Measurements from ENCODE around the gene MLC1. TPM values are rescaled to one million over a fixed set of nuclear protein-coding genes. Genes with fewer than 3 reads are reported as not detected.

Gene MLC1
- total and polyA plus RNA-seq, 9 donors: 0.11 to 1.1 (median 0.35) TPM; not detected in 2

DNA sequence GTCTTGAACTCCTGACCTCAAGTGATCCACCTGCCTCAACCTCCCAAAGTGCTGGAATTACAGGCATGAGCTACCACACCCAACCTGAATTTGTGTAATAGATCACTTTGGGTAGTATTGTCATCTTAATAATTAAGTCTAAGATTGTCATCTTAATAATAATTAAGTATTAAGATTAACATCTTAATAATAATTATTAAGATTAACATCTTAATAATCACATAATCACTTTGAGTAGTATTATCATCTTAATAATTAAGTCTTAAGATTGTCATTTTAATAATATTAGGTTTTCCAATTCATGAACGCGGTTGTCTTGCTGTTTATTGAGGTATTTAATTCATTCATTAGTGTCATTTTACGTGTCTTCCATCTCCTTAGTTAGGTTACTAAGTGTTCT, 12.8 kb upstream of the MLC1 start:
- intact Hi-C loops (cut with DNase I): no loop called here
- WGBS, 3 donors: 87 to 93% (median 90%) methylated on average over 3 of the region's 3 CpGs
- H3K27me3 ChIP-seq: no peaks in the 10 kb centered on the region
- no peaks in the 10 kb centered on the region for H3K9me3 ChIP-seq
- H3K36me3 ChIP-seq: no peaks in the 10 kb centered on the region
- no peaks in the 10 kb centered on the region for H3K4me1 ChIP-seq (ENCODE audit: insufficient read depth)
- H3K4me3 ChIP-seq: no peak overlapping the region
- DNase-seq: no peak
- no peak overlapping the region for H3K27ac ChIP-seq
- TF ChIP-seq, protein P1, sequence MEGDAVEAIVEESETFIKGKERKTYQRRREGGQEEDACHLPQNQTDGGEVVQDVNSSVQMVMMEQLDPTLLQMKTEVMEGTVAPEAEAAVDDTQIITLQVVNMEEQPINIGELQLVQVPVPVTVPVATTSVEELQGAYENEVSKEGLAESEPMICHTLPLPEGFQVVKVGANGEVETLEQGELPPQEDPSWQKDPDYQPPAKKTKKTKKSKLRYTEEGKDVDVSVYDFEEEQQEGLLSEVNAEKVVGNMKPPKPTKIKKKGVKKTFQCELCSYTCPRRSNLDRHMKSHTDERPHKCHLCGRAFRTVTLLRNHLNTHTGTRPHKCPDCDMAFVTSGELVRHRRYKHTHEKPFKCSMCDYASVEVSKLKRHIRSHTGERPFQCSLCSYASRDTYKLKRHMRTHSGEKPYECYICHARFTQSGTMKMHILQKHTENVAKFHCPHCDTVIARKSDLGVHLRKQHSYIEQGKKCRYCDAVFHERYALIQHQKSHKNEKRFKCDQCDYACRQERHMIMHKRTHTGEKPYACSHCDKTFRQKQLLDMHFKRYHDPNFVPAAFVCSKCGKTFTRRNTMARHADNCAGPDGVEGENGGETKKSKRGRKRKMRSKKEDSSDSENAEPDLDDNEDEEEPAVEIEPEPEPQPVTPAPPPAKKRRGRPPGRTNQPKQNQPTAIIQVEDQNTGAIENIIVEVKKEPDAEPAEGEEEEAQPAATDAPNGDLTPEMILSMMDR (IDR thresholded peaks at IDR 0.05): no peak
- no peak for TF ChIP-seq EP300 (IDR thresholded peaks at IDR 0.05)

DNA sequence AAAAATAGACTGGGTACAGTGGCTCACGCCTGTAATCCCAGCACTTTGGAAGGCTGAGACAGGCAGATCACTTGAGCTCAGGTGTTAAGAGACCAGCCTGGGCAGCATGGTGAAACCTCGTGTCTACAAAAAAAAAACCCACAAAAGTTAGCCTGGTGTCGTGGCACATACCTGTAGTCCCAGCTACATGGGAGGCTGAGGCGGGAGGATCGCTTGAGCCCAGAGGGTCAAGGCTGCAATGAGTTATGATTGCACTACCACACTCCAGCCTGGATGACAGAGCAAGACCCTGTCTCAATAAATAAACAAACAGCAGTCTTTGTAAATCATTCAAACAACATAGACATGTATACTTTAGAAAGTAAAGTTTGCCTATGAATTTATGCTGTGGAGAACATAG, 7.1 kb upstream of the MLC1 start:
- intact Hi-C loops (cut with DNase I): no loop called here
- Histone ChIP-seq H3K9me3 (no peaks in the 10 kb centered on the region), H3K27ac (no peak overlapping the region), H3K4me3 (no peak overlapping the region), H3K36me3 (no peaks in the 10 kb centered on the region), H3K4me1 (ENCODE audit: insufficient read depth) (no peaks in the 10 kb centered on the region), H3K27me3 (no peaks in the 10 kb centered on the region)
- 30 to 43% (median 31%) methylated on average over 5 of the region's 5 CpGs for WGBS, 3 donors
- TF ChIP-seq POLR2A (IDR thresholded peaks at IDR 0.05) (no peak), EP300 (IDR thresholded peaks at IDR 0.05) (no peak)
- TF ChIP-seq, protein P1 (IDR thresholded peaks at IDR 0.05): no peak
- no peak for DNase-seq

DNA sequence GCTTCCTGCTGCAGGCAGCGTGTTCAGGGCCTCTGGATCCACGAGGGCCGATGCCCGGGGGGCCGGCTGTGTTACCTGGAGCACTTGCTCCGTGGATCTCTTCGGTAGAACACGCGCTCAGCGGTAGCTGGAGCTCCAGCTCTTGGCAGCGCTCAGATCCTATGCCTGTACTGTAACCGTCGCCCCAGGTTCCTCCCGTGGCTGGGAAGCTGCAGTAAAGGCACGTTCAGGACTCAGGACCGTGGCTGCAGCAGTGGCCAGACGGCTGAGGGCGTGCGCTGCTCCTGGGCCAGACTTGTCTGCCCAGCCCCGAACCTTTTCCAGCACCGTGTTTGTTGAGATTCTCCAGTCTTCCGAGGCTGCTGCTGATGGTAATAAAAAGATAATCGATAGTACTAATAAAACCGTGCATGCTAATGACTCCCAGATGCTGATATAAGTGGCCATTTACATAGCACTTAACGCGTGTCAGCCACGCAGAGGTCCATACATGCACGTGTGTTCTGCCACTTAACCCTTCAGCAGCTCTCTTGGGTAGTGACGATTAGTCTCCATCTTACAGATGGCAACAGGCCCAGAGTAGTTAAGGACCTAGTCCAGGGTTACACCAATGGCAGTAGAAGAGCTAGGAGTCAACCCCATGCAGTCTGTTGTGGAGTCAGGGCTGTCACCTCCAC, 6.0 kb upstream of the MLC1 start:
- no peaks in the 10 kb centered on the region for H3K4me1 ChIP-seq (ENCODE audit: insufficient read depth)
- no peak overlapping the region for H3K4me3 ChIP-seq
- no peak overlapping the region for H3K27ac ChIP-seq
- DNase-seq: no peak
- intact Hi-C loops (cut with DNase I): no loop called here
- H3K27me3 ChIP-seq: no peaks in the 10 kb centered on the region
- WGBS, 3 donors: 76 to 82% (median 76%) methylated on average over 29 of the region's 29 CpGs
- no peaks in the 10 kb centered on the region for H3K36me3 ChIP-seq
- H3K9me3 ChIP-seq: no peaks in the 10 kb centered on the region
- no peak for TF ChIP-seq EP300 (IDR thresholded peaks at IDR 0.05)

DNA sequence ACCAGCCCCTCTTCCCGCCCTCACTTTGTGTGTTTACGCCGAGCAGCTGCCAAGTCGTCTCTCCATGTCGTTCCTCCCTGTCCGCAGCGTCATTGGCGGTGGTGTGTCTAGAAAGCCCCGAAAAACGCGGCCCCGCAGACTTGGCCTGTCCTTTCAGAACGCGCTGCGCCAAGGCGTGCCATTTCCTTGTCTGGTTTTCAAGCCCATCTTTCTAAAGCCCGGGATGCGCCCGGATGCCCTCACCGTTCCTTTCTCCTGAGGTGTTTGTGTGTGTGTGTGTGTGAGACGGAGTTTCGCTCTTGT, 5.1 kb upstream of the MLC1 start:
- Histone ChIP-seq H3K27me3 (no peaks in the 10 kb centered on the region), H3K27ac (no peak overlapping the region), H3K4me3 (no peak overlapping the region), H3K4me1 (ENCODE audit: insufficient read depth) (no peaks in the 10 kb centered on the region), H3K36me3 (no peaks in the 10 kb centered on the region), H3K9me3 (no peaks in the 10 kb centered on the region)
- DNase-seq: no peak
- WGBS, 3 donors: 91 to 94% (median 92%) methylated on average over 22 of the region's 22 CpGs
- TF ChIP-seq, protein P1 (IDR thresholded peaks at IDR 0.05): no peak
- no peak for TF ChIP-seq EP300 (IDR thresholded peaks at IDR 0.05)
- intact Hi-C loops (cut with DNase I): no loop called here

DNA sequence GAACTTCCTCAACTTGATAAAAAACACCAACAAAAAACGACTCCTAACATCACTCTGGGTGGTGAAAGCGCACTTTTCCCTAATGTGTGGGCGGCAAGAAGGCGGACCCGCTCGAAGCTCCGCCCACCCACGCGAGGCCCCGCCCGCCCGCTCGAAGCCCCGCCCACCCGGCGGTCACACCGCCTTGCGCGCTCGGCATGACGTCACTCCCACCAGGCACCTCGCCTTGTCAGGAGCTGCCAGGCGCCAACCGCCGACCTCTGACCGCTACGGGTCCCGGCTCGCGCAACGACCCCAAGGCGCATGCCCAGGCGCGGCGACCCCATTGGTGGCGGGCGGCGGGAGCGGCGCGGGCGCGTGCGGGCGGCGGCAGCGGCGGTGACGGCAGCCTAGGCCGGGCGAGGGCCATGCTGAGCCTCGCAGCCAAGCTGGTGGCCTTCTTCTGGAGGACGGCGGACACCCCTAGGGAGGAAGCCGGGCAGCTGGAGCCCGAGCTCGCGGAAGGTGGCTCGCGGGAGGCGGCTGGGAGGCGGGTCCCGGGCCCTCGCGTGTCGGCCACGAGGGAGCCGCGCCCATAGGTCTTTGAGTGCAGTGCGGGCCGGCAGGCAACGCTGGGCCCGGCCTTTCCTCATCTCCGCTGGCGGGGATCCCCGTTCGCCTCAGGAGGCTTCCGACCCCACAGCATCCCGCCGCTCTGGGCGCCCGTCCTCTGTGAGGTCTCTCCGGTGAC, 4.6 kb upstream of the MLC1 start, which contains the start of gene MOV10L1:
TSS of gene MOV10L1 (plus strand) at position 325 of the 730 bp plus-strand sequence. CDS start at position 408, 83 bp downstream.
- peak; percentile 30 to 67 (median 49) for DNase-seq
- Histone ChIP-seq H3K4me3 (no peak within 1 kb of the TSS), H3K9me3 (no peaks in the 10 kb centered on the region), H3K4me1 (ENCODE audit: insufficient read depth) (no peaks in the 10 kb centered on the region), H3K27ac (no peak within 1 kb of the TSS), H3K36me3 (no peaks in the 10 kb centered on the region), H3K27me3 (no peaks in the 10 kb centered on the region)
- 34 to 48% (median 38%) methylated on average over 51 to 83 of the region's 83 CpGs for WGBS, 3 donors
- no peak for TF ChIP-seq POLR2A (IDR thresholded peaks at IDR 0.05)
- TF ChIP-seq EP300 (IDR thresholded peaks at IDR 0.05): no peak
- TF ChIP-seq, protein P1 (IDR thresholded peaks at IDR 0.05): no peak
- intact Hi-C loops (cut with DNase I): no loop called here
